ENCODE data around the gene AOPEP. TPM values are rescaled to one million over a fixed set of nuclear protein-coding genes. Genes with fewer than 3 reads are reported as not detected.
A peak's percentile ranks its signal among the peaks of the same experiment; 100 is the strongest.

Gene AOPEP
- polyA plus RNA-seq, 2 of the 4 experiments (the other 2 are of a cell fraction) = 226 to 266 TPM

DNA sequence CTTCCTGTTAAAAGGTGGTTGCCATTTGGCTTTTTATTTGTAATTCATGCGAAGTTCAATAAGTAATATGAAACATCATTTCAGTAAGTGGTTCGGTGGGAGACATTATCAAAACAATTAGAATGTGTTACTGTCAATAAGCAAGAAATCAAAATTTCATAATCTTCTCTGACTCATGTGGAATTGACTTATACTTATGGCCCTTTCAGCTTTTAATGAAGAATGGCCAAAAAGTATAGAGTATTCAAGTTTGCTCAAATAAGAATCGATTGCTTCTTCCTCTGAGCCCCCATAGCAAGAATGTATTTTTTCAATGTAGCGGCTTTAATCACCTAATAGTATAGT is 174.5 kb downstream of the AOPEP start (continued):
- TF ChIP-seq EP300 (IDR thresholded peaks at IDR 0.05) (0 out of 5 replicates have a peak, but pooled peaks of 1 of the 2 experiments have one; percentile 0), RNF2 (IDR thresholded peaks at IDR 0.05; ENCODE audit: borderline replicate concordance, low read depth) (no peak), CBX2 (IDR thresholded peaks at IDR 0.05; ENCODE audit: borderline replicate concordance, low read depth) (no peak), RARB (CRISPR knock-in tag; IDR thresholded peaks at IDR 0.05) (no peak), ZSCAN20 (CRISPR knock-in tag; IDR thresholded peaks at IDR 0.05) (0 out of 2 replicates have a peak, but pooled peaks have one; percentile 13)

- FAIRE-seq = no peak
- TF ChIP-seq BCL3 (IDR thresholded peaks at IDR 0.05) = no peak
- no peak for TF ChIP-seq CEBPB (IDR thresholded peaks at IDR 0.05)
- TF ChIP-seq, protein P1, sequence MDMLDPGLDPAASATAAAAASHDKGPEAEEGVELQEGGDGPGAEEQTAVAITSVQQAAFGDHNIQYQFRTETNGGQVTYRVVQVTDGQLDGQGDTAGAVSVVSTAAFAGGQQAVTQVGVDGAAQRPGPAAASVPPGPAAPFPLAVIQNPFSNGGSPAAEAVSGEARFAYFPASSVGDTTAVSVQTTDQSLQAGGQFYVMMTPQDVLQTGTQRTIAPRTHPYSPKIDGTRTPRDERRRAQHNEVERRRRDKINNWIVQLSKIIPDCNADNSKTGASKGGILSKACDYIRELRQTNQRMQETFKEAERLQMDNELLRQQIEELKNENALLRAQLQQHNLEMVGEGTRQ (IDR thresholded peaks at IDR 0.05) = 0 out of 2 replicates have a peak, but pooled peaks have one; percentile 40
- peak; percentile 43 for TF ChIP-seq HOXB5 (CRISPR knock-in tag; IDR thresholded peaks at IDR 0.05)
- TF ChIP-seq MAX (IDR thresholded peaks at IDR 0.05) = peak; percentile 53; the same call in 1 of the 2 replicates
- 0 out of 2 replicates have a peak, but pooled peaks have one; percentile 57 for TF ChIP-seq FOSB (CRISPR knock-in tag; IDR thresholded peaks at IDR 0.05)
- TF ChIP-seq, protein P2, sequence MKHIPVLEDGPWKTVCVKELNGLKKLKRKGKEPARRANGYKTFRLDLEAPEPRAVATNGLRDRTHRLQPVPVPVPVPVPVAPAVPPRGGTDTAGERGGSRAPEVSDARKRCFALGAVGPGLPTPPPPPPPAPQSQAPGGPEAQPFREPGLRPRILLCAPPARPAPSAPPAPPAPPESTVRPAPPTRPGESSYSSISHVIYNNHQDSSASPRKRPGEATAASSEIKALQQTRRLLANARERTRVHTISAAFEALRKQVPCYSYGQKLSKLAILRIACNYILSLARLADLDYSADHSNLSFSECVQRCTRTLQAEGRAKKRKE (CRISPR knock-in tag; IDR thresholded peaks at IDR 0.05; ENCODE audit: low read depth) = peak; percentile 85; the same call in 1 of the 2 replicates
- TF ChIP-seq ZNF302 (CRISPR knock-in tag; IDR thresholded peaks at IDR 0.05) = peak; percentile 25; the same call in 1 of the 2 replicates
- peak; percentile 6; the same call in 1 of the 3 replicates for TF ChIP-seq SMC3 (IDR thresholded peaks at IDR 0.05)
- peak; percentile 68 for TF ChIP-seq EHF (CRISPR knock-in tag; IDR thresholded peaks at IDR 0.05)
- TF ChIP-seq HOXB13 (CRISPR knock-in tag; IDR thresholded peaks at IDR 0.05; ENCODE audit: low read depth) = peak; percentile 74; the same call in 1 of the 2 replicates
- no peak for TF ChIP-seq RFX5 (IDR thresholded peaks at IDR 0.05)
- peak overlapping the region; percentile 89 for H3K4me2 ChIP-seq
- ATAC-seq = no peak
- H3K9me3 ChIP-seq = no peaks in the 10 kb centered on the region
- H3K4me3 ChIP-seq = no peak overlapping the region; the same call in 2 of the 3 replicates
- H3K27ac ChIP-seq = peak overlapping the region; percentile 97 to 99
- ChIA-PET POLR2A (interaction anchor here (0.6 to 3.0 kb wide), 10 partner anchors 9 to 122 kb away, joined by 3 to 36 read pairs (median 5); no protein-coding TSS in a partner anchor), CTCF (interaction anchor here (0.6 to 7.8 kb wide), 6 partner anchors 9 to 222 kb away, joined by 3 to 48 read pairs (median 6); no protein-coding TSS in a partner anchor)
- DNase-seq (ENCODE audit: low read depth in 1 of 2, low spot score in 1 of 2) = peak in 1 of 2 experiments; percentile 44
- WGBS (ENCODE audit: missing lambda C conversion rate) = 17% methylated on average over 2 of the region's 2 CpGs
- peaks cover 96% of the 10 kb centered on the region for H3K4me1 ChIP-seq
Observed at GRCh38 chr9:94903961-94904421, 177.5 kb downstream of the AOPEP start.

GRCh38 chr9:94904806-94905205 is 178.3 kb downstream of the AOPEP start:
- DNase-seq (ENCODE audit: low read depth in 1 of 2, low spot score in 1 of 2) (no peak), ATAC-seq (no peak), FAIRE-seq (no peak)
- 25% methylated on average over 3 of the region's 3 CpGs for WGBS (ENCODE audit: missing lambda C conversion rate)
- CTCF ChIA-PET = interaction anchor here (1.0 to 7.8 kb wide), 5 partner anchors 9 to 223 kb away, joined by 3 to 48 read pairs (median 8); no protein-coding TSS in a partner anchor
- peak overlapping the region; percentile 89 for H3K4me2 ChIP-seq
- POLR2A ChIA-PET = interaction anchor here (0.6 to 3.0 kb wide), 9 partner anchors 8 to 121 kb away, joined by 3 to 36 read pairs (median 4); no protein-coding TSS in a partner anchor
- no peaks in the 10 kb centered on the region for H3K9me3 ChIP-seq
- peak overlapping the region; percentile 97 to 99 for H3K27ac ChIP-seq
- peak overlapping the region; percentile 21 for H3K4me3 ChIP-seq
- H3K4me1 ChIP-seq = peaks cover 94% of the 10 kb centered on the region
- no peak for TF ChIP-seq FOSL2 (IDR thresholded peaks at IDR 0.05)
- TF ChIP-seq FOSL2 (CRISPR knock-in tag; IDR thresholded peaks at IDR 0.05) = no peak
- TF ChIP-seq KDM1A (IDR thresholded peaks at IDR 0.05; ENCODE audit: low read depth) = no peak
- TF ChIP-seq, protein P1 (IDR thresholded peaks at IDR 0.05) = no peak
- no peak for TF ChIP-seq NR3C1 (IDR thresholded peaks at IDR 0.05)
- peak; percentile 7; the same call in 1 of the 2 replicates for TF ChIP-seq EHF (CRISPR knock-in tag; IDR thresholded peaks at IDR 0.05)
- TF ChIP-seq FOSB (CRISPR knock-in tag; IDR thresholded peaks at IDR 0.05) = 0 out of 2 replicates have a peak, but pooled peaks have one; percentile 8
- 0 out of 2 replicates have a peak, but pooled peaks have one; percentile 41 for TF ChIP-seq TFCP2L1 (CRISPR knock-in tag; IDR thresholded peaks at IDR 0.05)
- 0 out of 2 replicates have a peak, but pooled peaks have one; percentile 10 for TF ChIP-seq ZSCAN20 (CRISPR knock-in tag; IDR thresholded peaks at IDR 0.05)
- no peak for TF ChIP-seq SMC3 (IDR thresholded peaks at IDR 0.05)
- TF ChIP-seq HOXB13 (CRISPR knock-in tag; IDR thresholded peaks at IDR 0.05; ENCODE audit: low read depth) = peak; percentile 76; the same call in 1 of the 2 replicates
- peak; percentile 12; the same call in 1 of the 2 replicates for TF ChIP-seq HOXA7 (CRISPR knock-in tag; IDR thresholded peaks at IDR 0.05)
- no peak for TF ChIP-seq SREBF2 (IDR thresholded peaks at IDR 0.05)
- TF ChIP-seq REST (IDR thresholded peaks at IDR 0.05) = no peak
- no peak for TF ChIP-seq NPAS2 (CRISPR knock-in tag; IDR thresholded peaks at IDR 0.05; ENCODE audit: borderline replicate concordance)
- TF ChIP-seq KDM5A (IDR thresholded peaks at IDR 0.05) = no peak
